Fibroblast of pulmonary artery (primary cell): ENCODE data around the gene COX6B1.

Experiments
- DNase-seq: peaks from one replicate; pipeline ENCODE4 v3.0.0-alpha.2; 2010; ENCODE audit warnings: low read depth
- H3K4me3 ChIP-seq: replicated peaks from 2 replicates; pipeline ENCODE4 v1.5.1; 2011; ENCODE audit warnings: low read depth, mild to moderate bottlenecking, control low read depth, low read length, moderate library complexity
- TF ChIP-seq, protein P1 (sequence below): IDR thresholded peaks from 2 replicates; pipeline ENCODE4 v1.5.1; 2011; ENCODE audit warnings: mild to moderate bottlenecking, control low read depth, low read length, inconsistent platforms; ENCODE audit errors: missing control alignments

Gene COX6B1

DNA sequence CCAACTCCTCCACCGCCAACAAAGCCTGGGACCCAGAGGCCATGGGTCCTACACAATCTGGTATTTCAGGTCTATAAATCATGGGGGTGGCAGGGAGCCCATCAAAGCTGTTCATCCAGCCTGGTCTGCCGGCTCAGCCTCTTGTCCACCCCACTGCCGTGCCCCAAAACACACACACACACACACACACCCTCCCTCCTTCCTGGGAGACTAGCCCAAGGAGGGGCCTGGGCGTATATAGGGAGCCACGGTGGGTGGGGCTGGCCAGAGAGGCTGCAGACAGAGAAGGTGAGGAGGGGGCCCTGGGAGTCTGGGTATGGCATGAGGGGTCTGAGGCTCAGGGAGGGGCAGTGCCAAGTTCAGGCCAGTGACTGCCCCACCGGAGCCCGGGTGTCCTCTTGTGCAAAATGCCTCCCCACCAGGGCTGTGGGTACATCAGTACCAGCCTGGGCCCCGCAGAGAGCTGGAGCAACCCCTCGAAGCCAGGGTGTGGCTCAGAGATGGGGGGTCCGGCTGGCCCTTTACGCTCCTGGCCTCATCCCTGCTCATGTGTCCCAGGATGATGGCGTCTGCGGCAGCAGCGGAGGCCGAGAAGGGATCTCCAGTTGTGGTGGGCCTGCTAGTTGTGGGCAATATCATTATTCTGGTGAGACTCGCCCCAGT, 18.3 kb downstream of the COX6B1 start, which contains the start of gene UPK1A:
UPK1A (plus strand) TSS at position 267 of the 663 bp plus-strand sequence; CDS start at position 563, 296 bp downstream.
- TF ChIP-seq, protein P1, sequence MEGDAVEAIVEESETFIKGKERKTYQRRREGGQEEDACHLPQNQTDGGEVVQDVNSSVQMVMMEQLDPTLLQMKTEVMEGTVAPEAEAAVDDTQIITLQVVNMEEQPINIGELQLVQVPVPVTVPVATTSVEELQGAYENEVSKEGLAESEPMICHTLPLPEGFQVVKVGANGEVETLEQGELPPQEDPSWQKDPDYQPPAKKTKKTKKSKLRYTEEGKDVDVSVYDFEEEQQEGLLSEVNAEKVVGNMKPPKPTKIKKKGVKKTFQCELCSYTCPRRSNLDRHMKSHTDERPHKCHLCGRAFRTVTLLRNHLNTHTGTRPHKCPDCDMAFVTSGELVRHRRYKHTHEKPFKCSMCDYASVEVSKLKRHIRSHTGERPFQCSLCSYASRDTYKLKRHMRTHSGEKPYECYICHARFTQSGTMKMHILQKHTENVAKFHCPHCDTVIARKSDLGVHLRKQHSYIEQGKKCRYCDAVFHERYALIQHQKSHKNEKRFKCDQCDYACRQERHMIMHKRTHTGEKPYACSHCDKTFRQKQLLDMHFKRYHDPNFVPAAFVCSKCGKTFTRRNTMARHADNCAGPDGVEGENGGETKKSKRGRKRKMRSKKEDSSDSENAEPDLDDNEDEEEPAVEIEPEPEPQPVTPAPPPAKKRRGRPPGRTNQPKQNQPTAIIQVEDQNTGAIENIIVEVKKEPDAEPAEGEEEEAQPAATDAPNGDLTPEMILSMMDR, result no peak
- DNase-seq, result no peak
- H3K4me3 ChIP-seq, result no peak within 1 kb of the TSS

DNA sequence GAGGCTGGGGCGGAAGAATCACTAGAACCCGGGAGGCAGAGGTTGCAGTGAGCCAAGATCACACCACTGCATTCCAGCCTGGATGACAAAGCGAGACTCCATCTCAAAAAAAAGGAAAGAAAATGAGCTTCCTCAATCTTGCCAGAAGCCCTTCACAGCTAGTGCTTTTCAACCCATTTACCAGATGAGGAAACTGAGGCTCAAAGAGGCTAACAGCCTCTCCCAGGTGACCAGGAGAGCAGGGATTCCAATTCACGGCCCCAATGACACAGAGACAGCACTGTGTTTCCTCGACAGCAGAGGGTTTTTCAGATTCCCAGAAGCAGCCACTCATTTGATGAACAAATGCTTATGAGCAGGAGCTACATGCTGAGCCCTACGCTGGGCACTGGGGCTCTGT, 21.4 kb downstream of the COX6B1 start:
- H3K4me3 ChIP-seq, result no peak overlapping the region
- TF ChIP-seq, protein P1, result no peak
- DNase-seq, result no peak

DNA sequence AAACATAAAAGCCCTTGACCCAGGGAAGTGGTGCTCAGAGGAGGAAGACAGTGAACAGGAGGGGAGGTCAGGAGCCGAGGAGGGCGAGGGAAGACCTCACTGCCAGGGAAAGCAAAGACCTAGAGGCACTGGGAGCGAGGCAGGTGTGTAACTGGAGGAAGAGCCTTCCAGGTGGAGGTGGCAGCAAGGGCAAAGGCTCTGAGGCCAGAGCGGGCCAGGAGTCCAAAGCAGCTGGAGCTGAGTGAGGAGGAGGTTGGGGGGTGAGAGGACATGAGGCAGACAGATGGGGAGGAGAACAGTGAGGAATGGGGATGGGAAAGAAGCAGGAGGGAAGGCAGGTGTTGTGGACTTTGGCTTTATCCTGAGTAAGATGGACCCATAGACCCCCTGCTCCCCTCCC, 21.9 kb downstream of the COX6B1 start:
- TF ChIP-seq, protein P1, result no peak
- no peak overlapping the region for H3K4me3 ChIP-seq
- DNase-seq, result no peak

DNA sequence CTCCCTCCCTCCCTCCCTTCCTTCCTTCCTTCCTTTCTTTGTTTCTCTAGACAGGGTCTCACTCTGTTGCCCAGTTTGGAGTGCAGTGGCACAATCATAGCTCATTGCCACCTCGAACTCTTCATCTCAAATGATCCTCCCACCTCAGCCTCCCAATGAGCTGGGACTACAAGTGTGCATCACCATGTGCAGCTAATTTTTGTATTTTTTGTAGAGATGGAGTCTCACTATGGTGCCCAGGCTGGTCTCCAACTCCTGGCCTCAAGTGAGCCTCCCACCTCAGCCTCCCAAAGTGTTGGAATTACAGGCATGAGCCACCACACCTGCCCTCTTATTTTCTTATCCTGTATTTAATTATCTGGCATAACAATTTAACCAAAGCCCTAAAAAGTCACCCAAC, 22.6 kb downstream of the COX6B1 start:
- DNase-seq, result no peak
- TF ChIP-seq, protein P1, result no peak
- no peak overlapping the region for H3K4me3 ChIP-seq

DNA sequence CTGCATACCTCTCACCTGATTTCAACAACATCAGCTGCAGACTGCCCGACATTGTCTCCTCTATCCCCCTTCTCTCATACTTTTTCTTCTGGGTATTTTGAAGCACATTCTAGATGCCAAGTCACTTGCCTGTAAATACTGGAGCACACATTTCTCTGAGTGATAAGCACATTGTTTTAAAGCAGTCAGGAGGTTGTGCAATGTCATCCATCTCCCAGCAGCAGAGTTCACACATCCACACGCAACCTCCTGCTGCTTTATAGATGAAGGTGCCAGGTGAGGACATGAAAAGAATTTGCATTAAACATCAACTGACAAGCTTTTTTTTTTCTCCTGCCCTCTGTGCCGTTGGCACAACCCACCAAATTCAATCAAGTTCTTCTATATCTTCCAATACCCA, 23.7 kb downstream of the COX6B1 start:
- DNase-seq, result peak; percentile 56
- no peak overlapping the region for H3K4me3 ChIP-seq
- TF ChIP-seq, protein P1, result no peak

DNA sequence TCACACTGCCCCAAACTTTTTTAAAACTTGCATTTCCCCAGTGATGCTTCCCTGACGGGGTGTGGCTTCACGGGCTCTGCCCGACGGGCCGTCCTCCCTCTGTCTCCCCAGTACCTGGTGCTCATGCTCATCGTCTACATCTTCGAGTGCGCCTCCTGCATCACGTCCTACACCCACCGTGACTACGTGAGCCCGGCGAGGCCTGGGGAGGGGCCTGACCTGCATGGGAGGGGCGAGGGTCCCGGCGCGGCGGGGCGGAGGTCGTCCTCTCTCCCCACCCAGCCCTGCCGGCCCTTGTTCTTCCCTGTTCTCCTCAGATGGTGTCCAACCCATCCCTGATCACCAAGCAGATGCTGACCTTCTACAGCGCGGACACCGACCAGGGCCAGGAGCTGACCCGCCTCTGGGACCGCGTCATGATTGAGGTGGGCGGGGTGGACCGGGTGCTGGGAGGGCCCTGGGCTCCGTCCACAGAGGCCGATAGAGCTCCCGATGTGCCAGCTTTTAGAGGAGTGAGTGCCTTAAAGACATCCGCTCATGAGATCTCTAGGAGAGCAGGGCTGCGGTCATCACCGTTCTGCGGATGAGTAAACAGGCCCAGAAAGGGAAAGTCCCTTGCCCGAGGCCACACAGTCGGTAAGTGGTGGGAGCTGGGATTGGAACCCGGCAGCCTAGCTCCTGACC, 25.1 kb downstream of the COX6B1 start:
- TF ChIP-seq, protein P1, result no peak
- peak overlapping the region; percentile 48 for H3K4me3 ChIP-seq
- peak; percentile 40 for DNase-seq
